Measurements from ENCODE around the gene SENP6. TPM values are rescaled to one million over a fixed set of nuclear protein-coding genes. Genes with fewer than 3 reads are reported as not detected.

Gene SENP6
- total RNA-seq, 4 donors from 2014 or later, result 50.3 to 67.9 (median 57.6) TPM

- no peak for ATAC-seq
- Histone ChIP-seq H3K27me3 (no peaks in the 10 kb centered on the region), H3K4me1 (peaks cover 3 to 7% of the 10 kb centered on the region in 2 donors), H3K27ac (no peak overlapping the region), H3K4me3 (no peak overlapping the region), H3K36me3 (peaks cover 0 to 16% of the 10 kb centered on the region in 2 donors), H3K9me3 (no peaks in the 10 kb centered on the region)
- intact Hi-C loops (cut with DNase I; ENCODE audit: low total_unique reads), result no loop called here
- TF ChIP-seq, protein P1, sequence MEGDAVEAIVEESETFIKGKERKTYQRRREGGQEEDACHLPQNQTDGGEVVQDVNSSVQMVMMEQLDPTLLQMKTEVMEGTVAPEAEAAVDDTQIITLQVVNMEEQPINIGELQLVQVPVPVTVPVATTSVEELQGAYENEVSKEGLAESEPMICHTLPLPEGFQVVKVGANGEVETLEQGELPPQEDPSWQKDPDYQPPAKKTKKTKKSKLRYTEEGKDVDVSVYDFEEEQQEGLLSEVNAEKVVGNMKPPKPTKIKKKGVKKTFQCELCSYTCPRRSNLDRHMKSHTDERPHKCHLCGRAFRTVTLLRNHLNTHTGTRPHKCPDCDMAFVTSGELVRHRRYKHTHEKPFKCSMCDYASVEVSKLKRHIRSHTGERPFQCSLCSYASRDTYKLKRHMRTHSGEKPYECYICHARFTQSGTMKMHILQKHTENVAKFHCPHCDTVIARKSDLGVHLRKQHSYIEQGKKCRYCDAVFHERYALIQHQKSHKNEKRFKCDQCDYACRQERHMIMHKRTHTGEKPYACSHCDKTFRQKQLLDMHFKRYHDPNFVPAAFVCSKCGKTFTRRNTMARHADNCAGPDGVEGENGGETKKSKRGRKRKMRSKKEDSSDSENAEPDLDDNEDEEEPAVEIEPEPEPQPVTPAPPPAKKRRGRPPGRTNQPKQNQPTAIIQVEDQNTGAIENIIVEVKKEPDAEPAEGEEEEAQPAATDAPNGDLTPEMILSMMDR (IDR thresholded peaks at IDR 0.05 in 4 of 5, conservative IDR thresholded peaks at IDR 0.05 in 1 of 5), result no peak
- no peak for TF ChIP-seq POLR2A (IDR thresholded peaks at IDR 0.05)
- in situ Hi-C loops (cut with MboI; ENCODE audit: low sequenced_read_pairs in 4 of 4), result no loop called here
- no peak for DNase-seq
These were observed 30.4 kb downstream of the SENP6 start for GRCh38 chr6:75631859-75632635.

DNA sequence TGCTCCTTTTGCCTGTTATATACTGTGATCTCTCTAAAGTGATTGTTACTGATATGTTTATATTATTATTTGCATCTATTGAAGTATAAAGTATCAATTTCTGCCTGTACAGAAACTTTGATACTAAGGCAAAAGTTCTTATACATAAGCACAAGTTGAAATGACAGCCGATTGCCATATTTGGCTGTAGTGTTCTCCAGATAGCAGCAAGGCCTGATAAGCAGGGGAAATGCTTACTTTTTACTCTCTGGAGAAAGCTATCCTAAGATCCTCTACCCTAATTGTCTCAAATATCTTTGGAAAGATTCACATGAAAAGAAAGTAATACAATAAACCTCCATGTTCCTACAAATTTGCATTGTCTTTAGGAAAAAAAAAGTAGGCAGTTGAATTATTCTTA is 31.4 kb downstream of the SENP6 start:
- TF ChIP-seq, protein P1 (IDR thresholded peaks at IDR 0.05 in 4 of 5, conservative IDR thresholded peaks at IDR 0.05 in 1 of 5), result no peak
- no peaks in the 10 kb centered on the region for H3K27me3 ChIP-seq
- H3K4me3 ChIP-seq, result no peak overlapping the region
- no peaks in the 10 kb centered on the region for H3K9me3 ChIP-seq
- peaks cover 0 to 14% of the 10 kb centered on the region in 2 donors for H3K36me3 ChIP-seq
- H3K4me1 ChIP-seq, result peaks cover 3 to 7% of the 10 kb centered on the region in 2 donors
- no peak for DNase-seq
- intact Hi-C loops (cut with DNase I; ENCODE audit: low total_unique reads), result no loop called here
- no peak overlapping the region for H3K27ac ChIP-seq
- in situ Hi-C loops (cut with MboI; ENCODE audit: low sequenced_read_pairs in 4 of 4), result no loop called here
- ATAC-seq, result no peak

GRCh38 chr6:75642311-75642710 is 40.6 kb downstream of the SENP6 start:
- H3K4me1 ChIP-seq, result no peaks in the 10 kb centered on the region
- in situ Hi-C loops (cut with MboI; ENCODE audit: low sequenced_read_pairs in 4 of 4) (no loop called here), intact Hi-C loops (cut with DNase I; ENCODE audit: low total_unique reads) (no loop called here)
- peaks cover 0 to 5% of the 10 kb centered on the region in 2 donors for H3K36me3 ChIP-seq
- H3K4me3 ChIP-seq, result no peak overlapping the region
- TF ChIP-seq POLR2A (IDR thresholded peaks at IDR 0.05), result no peak
- TF ChIP-seq, protein P1 (IDR thresholded peaks at IDR 0.05 in 4 of 5, conservative IDR thresholded peaks at IDR 0.05 in 1 of 5), result no peak
- ATAC-seq (no peak), DNase-seq (no peak)
- H3K27me3 ChIP-seq, result no peaks in the 10 kb centered on the region
- no peak overlapping the region for H3K27ac ChIP-seq
- no peaks in the 10 kb centered on the region for H3K9me3 ChIP-seq

GRCh38 chr6:75643173-75643572 is 41.5 kb downstream of the SENP6 start:
- TF ChIP-seq, protein P1 (IDR thresholded peaks at IDR 0.05 in 4 of 5, conservative IDR thresholded peaks at IDR 0.05 in 1 of 5), result no peak
- H3K9me3 ChIP-seq, result no peaks in the 10 kb centered on the region
- no peak for DNase-seq
- in situ Hi-C loops (cut with MboI; ENCODE audit: low sequenced_read_pairs in 4 of 4), result no loop called here
- intact Hi-C loops (cut with DNase I; ENCODE audit: low total_unique reads), result no loop called here
- H3K27ac ChIP-seq, result no peak overlapping the region
- no peaks in the 10 kb centered on the region for H3K27me3 ChIP-seq
- no peak overlapping the region for H3K4me3 ChIP-seq
- no peaks in the 10 kb centered on the region for H3K4me1 ChIP-seq
- peaks cover 0 to 1% of the 10 kb centered on the region in 2 donors for H3K36me3 ChIP-seq
- no peak for ATAC-seq

All from gastrocnemius medialis (tissue), 4 donors.